Caki2 (cell line): ENCODE data around the gene MS4A18. TPM values are rescaled to one million over a fixed set of nuclear protein-coding genes. Genes with fewer than 3 reads are reported as not detected.
"Not testable (repeated sequence)": the region's sequence is repeated elsewhere in the genome, so short reads cannot be mapped to it uniquely, and the experiment has no call there.

Source experiments
- DNase-seq: peaks from one replicate; pipeline ENCODE4 v3.0.0-alpha.2; 2015; ENCODE audit warnings: low read depth
- in situ Hi-C: cut with HindIII; loops from 2 replicates; pipeline ENCODE4 v1.10.0; 2016; ENCODE audit warnings: low sequenced_read_pairs, low pct_unique_long_range_greater_than_20kb, mixed read lengths
- total RNA-seq: library from RNA; depleted of rRNA; stranded (reverse); fragments of >200 nt; shearing (Covaris generic); gene quantifications from 2 replicates; pipeline ENCODE4 v1.2.3, GENCODE V29; 2014; ENCODE audit warnings: low replicate concordance; rRNA removed

Gene MS4A18
- not detected in 2 replicates for total RNA-seq

GRCh38 chr11:60724420-60724819, at the start of gene MS4A18:
Gene MS4A18, plus strand, starts transcription at chr11:60724720.
- in situ Hi-C loops, result no loop called here
- DNase-seq, result no peak

- DNase-seq, in situ Hi-C loops: not testable (repeated sequence)
Observed at GRCh38 chr11:60678231-60678630, 46.3 kb upstream of the MS4A18 start.

GRCh38 chr11:60679879-60680278, 44.6 kb upstream of the MS4A18 start:
- no peak for DNase-seq
- in situ Hi-C loops, result no loop called here

- in situ Hi-C loops, result no loop called here
- DNase-seq, result no peak
Observed at GRCh38 chr11:60680455-60681119, 43.9 kb upstream of the MS4A18 start.

DNA sequence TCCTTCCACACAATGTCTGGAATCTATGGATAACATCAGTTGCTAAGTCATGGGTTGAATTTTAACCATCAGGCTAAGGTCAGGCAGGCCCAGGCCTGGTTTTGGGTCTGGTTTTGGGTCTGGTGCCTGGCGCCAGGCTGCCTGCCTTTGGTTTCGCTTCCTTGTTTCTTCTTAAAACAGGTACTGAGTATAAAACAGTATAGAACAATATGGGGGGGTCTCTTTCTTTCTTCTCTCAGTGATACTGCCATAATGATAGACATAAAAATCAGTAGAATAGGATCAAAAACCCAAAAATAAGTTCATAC, 40.0 kb upstream of the MS4A18 start:
- in situ Hi-C loops, DNase-seq: not testable (repeated sequence)

GRCh38 chr11:60691661-60692060, 32.9 kb upstream of the MS4A18 start:
- no peak for DNase-seq
- in situ Hi-C loops, result no loop called here

- in situ Hi-C loops, result no loop called here
- DNase-seq, result no peak
Observed at GRCh38 chr11:60699284-60699691, 25.2 kb upstream of the MS4A18 start, which contains the start of gene MS4A8. Gene MS4A8, plus strand, starts transcription at chr11:60699612. Its CDS starts 1,249 bp downstream, at chr11:60700861.

DNA sequence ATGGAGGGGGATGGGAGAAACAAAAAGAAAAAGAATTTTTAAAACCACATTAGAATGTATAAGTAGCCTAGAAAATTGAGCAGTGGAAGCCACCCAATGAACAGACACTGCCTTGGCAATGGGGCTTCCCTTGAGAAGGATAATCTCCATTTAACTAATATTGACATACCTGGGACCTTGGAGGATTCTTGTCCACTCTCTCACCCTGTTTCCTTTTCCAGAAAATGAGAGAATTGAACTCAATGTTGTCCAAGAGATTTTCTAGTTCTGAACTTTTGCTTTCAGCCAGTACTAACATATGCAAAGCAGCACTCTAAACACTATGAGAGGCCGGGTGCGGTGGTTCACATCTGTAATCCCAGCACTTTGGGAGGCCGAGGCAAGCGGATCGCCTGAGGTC, 24.6 kb upstream of the MS4A18 start:
- no peak for DNase-seq
- in situ Hi-C loops, result no loop called here

- in situ Hi-C loops, result no loop called here
- DNase-seq, result no peak
Observed at GRCh38 chr11:60700689-60701468, 23.6 kb upstream of the MS4A18 start.

DNA sequence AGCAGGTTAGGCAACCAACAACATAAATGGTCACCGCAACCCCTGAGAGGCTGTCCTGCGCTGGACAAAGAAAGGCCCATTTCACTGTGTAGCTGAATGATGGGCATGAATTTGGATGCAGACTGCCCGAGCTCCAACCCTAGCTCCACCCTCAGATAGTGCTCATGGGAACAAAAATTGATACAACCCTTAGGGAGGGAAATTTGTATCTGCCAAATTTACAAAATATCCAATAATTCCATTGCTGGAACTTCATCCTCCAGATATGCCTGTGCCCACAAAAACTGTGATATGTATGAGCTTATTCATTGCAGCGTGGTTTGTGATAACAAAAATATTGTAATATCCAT, 23.1 kb upstream of the MS4A18 start:
- DNase-seq, result no peak
- in situ Hi-C loops, result no loop called here

DNA sequence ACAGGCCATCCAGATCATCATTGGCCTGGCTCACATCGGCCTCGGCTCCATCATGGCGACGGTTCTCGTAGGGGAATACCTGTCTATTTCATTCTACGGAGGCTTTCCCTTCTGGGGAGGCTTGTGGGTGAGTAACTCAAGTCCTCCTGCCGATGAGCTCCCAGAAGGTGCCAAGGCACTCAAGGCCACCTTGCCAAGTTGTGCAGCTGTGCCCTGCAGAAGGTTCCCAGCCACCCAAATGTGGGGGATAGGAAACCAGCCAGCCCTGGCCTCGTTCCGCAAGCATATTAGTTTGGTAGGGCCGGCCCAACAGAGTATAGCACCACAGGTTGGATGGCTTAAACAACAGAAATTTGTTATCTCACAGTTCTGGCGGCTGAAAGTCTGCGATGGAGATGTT, 21.1 kb upstream of the MS4A18 start:
- in situ Hi-C loops, result no loop called here
- no peak for DNase-seq

- in situ Hi-C loops, result no loop called here
- DNase-seq, result no peak
Observed at GRCh38 chr11:60705895-60706294, 18.6 kb upstream of the MS4A18 start.

DNA sequence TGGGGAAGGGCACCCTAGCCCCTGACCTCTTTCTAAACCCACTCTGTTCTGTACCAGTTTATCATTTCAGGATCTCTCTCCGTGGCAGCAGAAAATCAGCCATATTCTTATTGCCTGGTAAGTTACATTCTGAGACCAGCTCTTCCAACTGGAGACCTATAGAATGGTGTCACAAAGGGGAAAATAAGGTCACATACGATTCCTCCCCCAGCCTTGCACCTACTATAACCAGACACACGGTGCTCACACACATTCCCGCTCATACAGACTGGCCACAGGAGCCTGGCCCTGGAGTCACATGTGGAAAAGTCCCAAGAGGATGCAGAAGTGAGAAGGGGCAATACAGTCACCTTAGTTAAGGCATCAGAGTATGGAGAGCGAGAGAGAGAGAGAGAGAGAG, 17.6 kb upstream of the MS4A18 start:
- in situ Hi-C loops, result no loop called here
- no peak for DNase-seq

GRCh38 chr11:60710482-60710881, 14.0 kb upstream of the MS4A18 start:
- in situ Hi-C loops, result no loop called here
- DNase-seq, result no peak

- in situ Hi-C loops, result no loop called here
- no peak for DNase-seq
Observed at GRCh38 chr11:60711276-60711675, 13.2 kb upstream of the MS4A18 start.

- in situ Hi-C loops, result not testable (repeated sequence)
Observed at GRCh38 chr11:60713423-60713822, 11.1 kb upstream of the MS4A18 start.

GRCh38 chr11:60717956-60718355, 6.6 kb upstream of the MS4A18 start:
- in situ Hi-C loops, result no loop called here
- no peak for DNase-seq

More at GRCh38 chr11:60713423-60713822, 11.1 kb upstream of the MS4A18 start:
- not testable (repeated sequence) for DNase-seq

- in situ Hi-C loops, result no loop called here
- no peak for DNase-seq
Observed at GRCh38 chr11:60718524-60719316, 5.8 kb upstream of the MS4A18 start.

- in situ Hi-C loops, result no loop called here
- no peak for DNase-seq
Observed at GRCh38 chr11:60719391-60719790, 5.1 kb upstream of the MS4A18 start.
